Amniotic stem cell (primary cell): Measurements from ENCODE around the gene GRK6.

Experiments used
- DNase-seq: peaks from one replicate; lab custom pipeline; 2025; lab: John Stamatoyannopoulos, UW

Gene GRK6

GRCh38 chr5:177426566-177427210, at the start of gene GRK6:
TSS of gene GRK6 (plus strand) at chr5:177426676. CDS start at chr5:177426846, 170 bp downstream.
- DNase-seq, result no peak

- no peak for DNase-seq
These were observed 48.4 kb upstream of the GRK6 start for GRCh38 chr5:177377851-177378776.

- DNase-seq, result peak; percentile 73
These were observed 47.3 kb upstream of the GRK6 start for GRCh38 chr5:177378884-177379883.

GRCh38 chr5:177380805-177381126, 45.7 kb upstream of the GRK6 start:
- DNase-seq, result no peak

- DNase-seq, result no peak
These were observed 44.0 kb upstream of the GRK6 start for GRCh38 chr5:177382423-177383029.

GRCh38 chr5:177383181-177383580, 43.3 kb upstream of the GRK6 start:
- DNase-seq, result no peak

GRCh38 chr5:177384134-177384533, 42.3 kb upstream of the GRK6 start, which contains the start of gene SLC34A1:
TSS of gene SLC34A1 (plus strand) at chr5:177384434. CDS start at chr5:177385742, 1,308 bp downstream.
- DNase-seq, result no peak

DNA sequence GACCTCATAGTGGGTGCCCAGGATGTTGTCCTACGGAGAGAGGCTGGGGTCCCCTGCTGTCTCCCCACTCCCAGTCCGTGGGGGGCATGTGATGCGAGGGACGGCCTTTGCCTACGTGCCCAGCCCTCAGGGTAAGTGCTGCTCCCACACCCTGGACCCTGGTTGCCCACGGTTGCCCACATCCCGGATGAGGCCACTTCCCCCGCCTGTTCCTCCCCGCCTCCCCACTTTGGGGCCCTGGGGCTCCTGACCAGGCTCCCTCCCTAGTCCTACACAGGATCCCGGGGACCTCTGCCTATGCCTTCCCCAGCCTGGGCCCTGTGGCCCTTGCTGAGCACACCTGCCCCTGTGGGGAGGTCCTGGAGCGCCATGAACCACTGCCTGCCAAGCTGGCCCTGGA, 40.8 kb upstream of the GRK6 start:
- no peak for DNase-seq

- DNase-seq, result no peak
These were observed 39.9 kb upstream of the GRK6 start for GRCh38 chr5:177386542-177386941.

DNA sequence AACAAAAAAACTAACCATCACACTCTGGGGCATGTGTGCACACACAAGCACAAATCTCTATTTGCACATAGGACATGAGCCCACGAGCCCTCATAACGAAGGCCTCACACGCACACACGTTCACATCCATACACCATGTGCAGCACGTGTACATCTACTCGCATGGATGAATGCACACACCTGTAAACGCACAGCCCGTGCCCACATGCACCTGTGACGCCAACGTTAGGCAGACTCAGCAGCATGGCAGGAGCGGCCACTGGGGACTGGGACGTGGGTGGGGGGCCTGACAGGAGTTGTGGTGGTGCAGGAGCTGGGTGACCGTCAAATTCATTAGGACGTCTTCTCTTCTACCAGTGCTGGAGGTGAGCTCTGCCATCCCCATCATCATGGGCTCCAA, 39.1 kb upstream of the GRK6 start:
- DNase-seq, result no peak

DNA sequence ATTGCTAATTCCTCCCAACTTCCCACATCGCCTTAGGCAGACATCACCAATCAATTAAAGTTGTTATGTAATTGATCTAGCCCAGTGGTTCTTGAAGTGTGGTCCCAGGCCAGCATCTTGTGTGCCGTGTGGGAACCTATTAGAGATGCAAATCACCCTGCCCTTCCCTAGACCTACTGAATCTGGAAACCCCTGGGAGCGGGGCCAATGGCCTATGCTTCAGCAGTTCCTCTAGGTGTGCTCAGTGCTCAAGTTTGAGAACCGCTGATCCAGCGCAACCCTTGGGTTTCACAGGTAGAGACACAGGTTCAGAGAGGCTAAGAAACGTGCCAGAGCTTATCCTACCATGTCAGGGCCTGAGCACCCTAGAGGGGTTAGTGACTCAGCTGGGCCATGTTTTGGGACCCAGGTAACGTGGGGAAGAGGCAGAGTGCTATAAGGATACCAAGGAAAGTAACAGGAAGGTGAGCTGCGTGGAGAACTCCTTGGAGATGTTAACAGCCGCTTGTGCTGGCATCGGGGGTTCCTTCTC, 37.9 kb upstream of the GRK6 start:
- DNase-seq, result no peak

GRCh38 chr5:177389241-177390169, 37.0 kb upstream of the GRK6 start:
- peak; percentile 68 for DNase-seq

DNA sequence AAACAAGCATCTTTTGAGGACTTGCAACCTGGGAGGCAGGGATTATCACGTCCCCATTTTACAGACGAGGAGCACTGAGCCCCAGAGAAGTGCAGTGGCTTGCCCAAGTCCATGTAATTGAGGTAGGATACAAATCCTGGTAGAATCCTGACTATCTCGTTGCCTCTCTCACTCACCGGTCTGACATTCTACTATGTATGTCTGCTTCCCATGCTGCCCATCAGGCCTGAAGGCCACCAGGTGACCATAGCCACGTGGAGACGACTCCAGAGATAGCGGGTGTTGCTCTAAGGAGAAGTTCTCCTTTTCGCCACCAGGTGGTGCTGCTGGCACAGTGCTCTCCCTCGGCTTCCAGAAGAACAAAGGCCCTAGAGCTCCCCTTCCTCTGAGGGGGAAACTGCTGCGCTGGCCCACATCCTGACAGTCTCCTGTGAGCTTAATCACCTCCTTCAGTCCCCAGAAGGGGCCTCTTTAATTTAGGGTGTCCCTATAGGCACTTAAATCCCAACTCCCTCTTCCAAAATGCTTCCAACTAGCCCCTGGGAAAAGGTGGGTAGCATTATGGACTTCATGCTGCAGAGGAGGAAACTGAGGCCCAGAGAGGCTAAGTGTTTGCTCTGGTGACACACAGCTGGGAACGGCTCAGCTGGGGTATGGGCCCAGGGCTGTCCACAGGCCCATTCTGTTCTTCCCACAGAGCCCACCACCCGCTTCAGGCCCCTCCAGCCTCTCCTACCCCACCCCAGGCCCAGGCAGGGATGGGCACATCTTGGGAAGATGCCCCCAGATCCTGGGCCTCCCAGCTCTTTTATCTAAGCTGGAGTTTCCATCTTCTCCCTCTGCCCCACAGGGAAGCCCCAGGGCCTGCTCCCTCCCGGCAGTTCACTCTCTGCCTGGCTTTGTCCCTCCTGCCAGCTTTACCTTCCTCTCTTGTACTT, 35.8 kb upstream of the GRK6 start:
- no peak for DNase-seq

DNA sequence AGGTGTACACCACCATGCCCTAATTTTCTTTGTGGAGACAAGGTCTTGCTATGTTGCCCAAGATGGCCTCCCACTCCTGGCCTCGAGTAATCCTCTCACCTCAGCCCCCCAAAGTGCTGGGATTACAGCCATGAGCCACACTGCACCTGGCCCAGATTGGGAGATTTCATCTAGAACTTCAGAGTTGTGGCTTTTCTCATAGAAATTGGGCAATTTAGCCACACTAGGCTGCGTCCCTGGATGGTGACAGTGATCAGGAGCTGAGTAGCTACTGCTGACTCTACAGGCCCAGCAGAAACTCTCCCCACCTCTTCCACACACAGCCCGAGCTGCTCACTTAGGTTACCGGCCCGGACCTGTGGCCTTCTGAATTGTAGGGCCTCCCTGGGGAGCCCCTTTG, 33.7 kb upstream of the GRK6 start:
- DNase-seq, result no peak

GRCh38 chr5:177393206-177393765, 33.2 kb upstream of the GRK6 start:
- no peak for DNase-seq

- DNase-seq, result no peak
These were observed 32.5 kb upstream of the GRK6 start for GRCh38 chr5:177393990-177394389.

GRCh38 chr5:177396078-177396477, 30.4 kb upstream of the GRK6 start:
- no peak for DNase-seq

GRCh38 chr5:177396807-177397206, 29.7 kb upstream of the GRK6 start:
- no peak for DNase-seq

- DNase-seq, result no peak
These were observed 28.5 kb upstream of the GRK6 start for GRCh38 chr5:177397875-177398390.
